ENCODE results near the gene ITGA4. TPM values are rescaled to one million over a fixed set of nuclear protein-coding genes. Genes with fewer than 3 reads are reported as not detected.

The ITGA4 gene
- total RNA-seq, 2 donors from 2014 or later: 3.0 to 12.0 TPM

Other genes with a start within 250 kb of the ITGA4 start
- under 1 TPM in 1 of 2 donors, not detected in 1; 0.31 TPM for gene CERKL, start 199.7 kb downstream of the ITGA4 start, total RNA-seq
- gene NEUROD1, start 223.1 kb downstream of the ITGA4 start, total RNA-seq: 1 to 10 TPM; 2.2 to 3.3 TPM

Measured in left colon (tissue), 2 donors.